Activated CD4-positive, alpha-beta T cell treated with anti-CD3 and anti-CD28 coated beads for 48 hours (primary cell): ENCODE results near the gene GGT1.
"Not testable (repeated sequence)": the region's sequence is repeated elsewhere in the genome, so short reads cannot be mapped to it uniquely, and the experiment has no call there.

Source experiments
- DNase-seq: peaks from one replicate; pipeline ENCODE4 v3.0.0-alpha.2; 2020

The GGT1 gene

DNA sequence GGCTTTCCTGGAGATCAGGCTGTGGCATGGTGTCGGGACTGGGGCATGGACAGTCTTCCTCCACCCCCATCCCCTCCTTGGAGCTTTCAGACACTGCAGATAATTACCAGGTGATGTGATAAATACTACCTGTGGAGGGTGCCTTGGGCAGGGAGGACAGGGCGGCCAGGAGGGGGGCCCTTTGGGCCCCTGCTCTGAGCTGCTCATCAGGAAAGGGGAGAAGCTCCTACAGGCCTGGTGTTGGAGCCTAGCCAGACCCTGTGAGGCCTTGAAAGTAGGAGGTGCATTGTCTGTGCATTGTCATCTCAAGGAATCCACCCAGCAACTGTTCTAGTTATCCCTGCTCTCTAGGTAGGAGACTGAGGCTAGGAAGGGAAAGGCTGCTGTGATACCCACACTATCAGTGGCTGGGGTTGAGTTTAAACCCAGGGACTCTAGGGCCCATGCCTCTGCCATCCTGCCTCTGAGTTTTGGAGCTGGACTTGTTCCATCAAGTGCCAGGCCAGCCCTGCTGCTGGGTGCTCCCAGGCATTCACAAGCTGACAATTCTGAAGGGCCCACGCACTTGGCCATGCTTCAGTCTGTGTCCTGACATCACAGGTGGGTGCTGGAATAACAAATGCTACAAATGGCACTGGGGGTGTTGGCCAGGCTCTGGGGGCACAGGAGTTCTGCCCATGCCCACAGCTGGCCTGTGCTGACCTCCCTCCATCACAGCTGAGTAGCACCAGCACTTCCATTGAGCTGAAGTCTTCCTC is 2.9 kb upstream of the GGT1 start:
- not testable (repeated sequence) for DNase-seq

DNA sequence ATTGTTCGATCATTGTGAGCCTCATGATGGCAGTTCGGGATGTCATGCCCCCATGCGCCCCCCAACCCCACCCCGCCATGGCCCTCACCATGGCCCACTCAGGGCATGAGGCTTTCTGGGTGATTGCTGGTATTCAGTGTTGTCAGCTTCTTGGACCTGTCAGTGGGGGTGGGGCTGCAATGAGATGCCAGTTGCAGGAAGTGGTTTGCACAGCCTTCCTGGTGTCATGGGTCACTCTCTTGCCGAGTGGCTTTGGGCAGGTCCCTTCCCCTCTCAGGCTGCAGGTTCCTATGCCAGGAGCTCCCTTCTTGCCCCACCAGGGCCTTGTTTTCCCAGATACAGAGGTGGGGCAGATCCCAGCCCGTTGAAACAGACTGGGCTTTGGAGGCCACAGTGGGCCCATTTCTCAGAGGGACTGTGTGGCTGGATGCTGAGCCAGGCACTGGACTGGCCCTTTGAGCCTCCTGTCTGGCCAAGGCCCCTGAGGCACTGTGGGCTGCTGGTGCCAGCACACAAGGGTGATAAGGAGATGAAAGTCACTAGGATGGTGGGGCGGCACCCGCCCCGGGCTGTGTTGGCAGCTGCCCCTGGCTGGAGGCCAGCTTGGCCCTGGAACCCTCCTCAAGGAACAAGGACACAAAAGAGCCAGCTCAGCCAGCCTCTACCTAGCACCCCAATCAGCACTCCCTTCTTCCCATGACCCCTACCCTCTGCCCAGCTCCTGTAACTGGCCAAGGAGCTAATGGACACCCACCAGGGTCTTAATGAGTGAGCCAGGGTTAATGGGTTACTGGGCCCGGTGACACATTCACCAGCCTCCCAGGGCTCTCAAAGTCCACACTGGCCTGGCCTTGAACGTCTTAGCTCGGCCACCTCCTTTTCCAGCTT is 1.5 kb upstream of the GGT1 start:
- no peak for DNase-seq

DNA sequence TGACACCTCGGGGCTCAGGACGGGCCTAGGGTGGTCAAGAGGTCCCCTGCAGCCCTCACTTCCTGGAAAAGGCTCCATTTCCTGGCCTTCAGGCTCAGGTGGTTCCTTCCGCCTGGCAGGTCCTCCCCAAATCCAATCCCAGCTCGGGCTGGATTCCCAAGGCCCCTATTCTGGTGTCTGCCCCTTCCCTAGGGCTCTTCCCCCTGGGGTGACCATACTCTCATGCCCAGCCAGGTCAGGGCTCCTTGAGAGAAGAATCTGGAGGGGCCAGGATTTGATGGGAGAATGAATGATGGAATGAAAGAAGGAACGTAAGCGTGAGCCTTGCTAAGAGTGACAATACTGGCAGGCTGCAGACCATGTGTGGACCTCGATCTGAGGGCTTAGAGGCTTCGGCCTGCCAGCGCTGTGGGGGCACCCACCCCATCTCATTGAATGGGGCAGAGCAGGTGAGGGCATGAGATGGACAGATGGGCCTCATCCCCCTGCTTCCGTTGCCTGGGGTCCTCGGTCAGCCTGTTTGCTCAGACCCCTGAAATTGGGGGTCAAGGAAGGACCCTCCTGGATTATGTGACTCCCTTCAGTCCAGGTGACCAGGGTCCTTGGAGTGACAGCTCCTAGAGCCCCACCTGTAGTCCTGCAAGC is 766 bp upstream of the GGT1 start:
- not testable (repeated sequence) for DNase-seq

DNA sequence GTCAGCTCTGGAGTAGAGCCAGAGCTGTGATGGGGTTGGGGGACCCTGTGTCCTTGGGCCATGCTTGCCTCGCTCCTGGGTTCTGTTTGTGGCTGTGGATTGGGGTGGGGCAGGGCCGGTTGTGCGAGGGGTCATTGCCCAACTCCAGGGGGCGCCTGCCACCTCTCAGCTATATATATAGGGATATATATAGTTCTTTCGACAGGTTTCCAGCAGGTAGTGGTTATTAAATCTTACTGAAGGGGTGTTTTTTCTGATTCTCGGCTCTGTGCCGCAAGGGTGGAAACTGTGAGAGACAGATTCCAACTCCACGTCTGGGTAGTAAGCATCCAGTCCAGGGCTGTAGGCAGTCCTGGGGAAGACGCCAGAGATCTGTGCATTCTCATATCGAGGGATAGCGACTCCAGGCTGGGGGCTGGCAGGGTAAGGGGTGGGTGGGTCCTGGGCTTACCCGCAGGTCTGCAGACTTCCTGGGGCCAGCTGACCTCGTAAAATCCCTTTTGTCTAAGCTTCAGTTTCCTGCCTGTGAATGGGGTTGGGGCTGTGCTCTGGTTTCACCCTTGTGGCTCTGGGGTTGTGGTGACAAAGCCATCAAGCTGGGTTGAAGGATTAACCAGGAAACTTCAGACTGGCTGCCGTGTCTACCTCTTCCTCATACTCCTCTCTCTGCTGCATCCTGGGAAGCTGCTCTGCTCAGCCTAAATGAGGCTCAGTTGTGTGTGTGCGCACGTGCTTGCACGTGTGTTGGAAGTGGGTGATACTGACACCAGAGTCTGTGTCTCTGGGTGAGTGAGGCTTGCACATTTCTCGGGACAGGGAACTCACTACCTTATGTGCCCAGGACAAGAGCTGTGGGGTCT is 1.0 kb downstream of the GGT1 start:
- DNase-seq: peak; percentile 39

DNA sequence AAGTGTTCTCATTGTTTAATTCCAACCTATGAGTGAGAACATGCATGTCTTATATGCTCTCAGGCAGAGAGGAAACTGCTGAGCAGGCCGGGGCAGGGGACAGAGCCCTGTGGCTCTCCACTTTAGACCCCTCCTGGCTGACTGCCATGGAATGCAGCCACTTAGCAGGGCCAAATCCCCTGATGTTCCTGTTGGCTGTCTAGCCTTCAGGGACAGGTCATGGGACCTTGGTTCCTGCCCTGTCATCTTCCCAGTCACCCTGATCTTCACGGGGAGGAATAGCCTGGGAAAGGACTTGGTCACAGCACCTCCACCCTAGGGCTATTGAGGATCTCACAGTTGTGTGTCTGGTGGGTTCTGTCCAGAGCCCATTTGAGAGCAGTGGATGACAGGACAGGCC is 3.3 kb downstream of the GGT1 start:
- not testable (repeated sequence) for DNase-seq

DNA sequence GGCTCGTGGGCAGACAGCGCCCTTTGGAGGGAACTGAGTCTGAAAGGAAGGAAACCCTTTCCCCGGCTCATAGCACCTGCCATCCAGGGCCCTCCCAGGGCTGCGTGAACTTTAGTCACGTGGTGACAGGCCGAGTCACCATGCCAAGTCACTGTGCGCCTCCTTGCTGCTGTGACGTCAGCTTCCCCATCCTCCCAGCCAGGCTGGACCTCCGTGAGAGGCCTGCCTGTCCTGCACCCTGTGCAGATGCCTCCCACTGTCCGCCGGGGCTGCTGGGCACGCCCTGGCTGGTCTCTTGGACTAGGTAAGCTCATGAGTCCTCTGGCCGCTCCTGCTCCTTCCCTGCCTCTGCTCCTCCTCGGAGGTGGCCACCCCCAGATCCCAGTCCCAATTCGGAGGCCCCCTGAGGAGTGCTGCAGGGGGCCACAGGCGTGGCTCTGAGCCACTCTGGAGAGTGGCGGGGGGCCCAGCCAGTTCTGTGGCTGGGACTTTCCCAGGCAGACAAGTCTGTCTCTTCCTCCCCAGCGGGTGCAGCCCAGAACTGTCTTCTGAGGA is 4.5 kb downstream of the GGT1 start:
- peak; percentile 79 for DNase-seq

DNA sequence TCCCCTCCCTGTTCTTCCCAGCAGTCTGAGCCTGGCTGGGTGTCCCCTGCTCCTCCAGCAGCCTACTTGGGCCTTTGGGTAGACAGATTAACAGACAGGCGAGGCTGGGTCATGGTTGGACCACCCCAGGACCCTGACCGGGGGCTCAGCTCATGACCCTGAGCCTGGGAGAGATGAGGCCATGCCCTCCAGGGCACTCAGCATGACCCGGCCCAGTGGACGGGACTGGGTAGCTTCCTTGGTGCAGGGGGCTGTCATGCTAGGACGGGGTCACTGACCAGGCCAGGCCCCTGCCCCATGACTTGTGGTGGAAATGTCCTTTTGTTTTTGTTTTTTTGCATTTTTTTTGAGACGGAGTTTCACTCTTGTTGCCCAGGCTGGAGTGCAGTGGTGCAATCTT is 5.3 kb downstream of the GGT1 start:
- not testable (repeated sequence) for DNase-seq

DNA sequence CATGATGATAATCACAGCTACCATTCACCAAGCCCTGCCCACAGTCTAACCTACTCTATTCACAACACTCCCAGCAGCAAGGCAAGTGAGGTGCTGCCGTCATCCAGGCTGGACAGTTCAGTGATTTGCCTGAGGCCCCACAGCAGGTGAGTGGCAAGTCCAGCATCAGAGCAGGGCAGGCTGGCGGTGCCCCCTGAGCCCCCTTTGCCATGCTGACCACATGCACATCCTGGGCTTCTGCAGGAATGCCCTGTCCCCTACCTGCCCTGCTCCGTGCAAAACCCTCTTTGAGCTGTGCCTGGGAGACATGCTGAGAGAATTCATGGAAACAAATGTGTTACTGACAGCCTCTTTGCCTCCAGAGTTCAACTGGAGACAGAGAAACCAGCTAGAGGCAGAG is 6.9 kb downstream of the GGT1 start:
- not testable (repeated sequence) for DNase-seq

DNA sequence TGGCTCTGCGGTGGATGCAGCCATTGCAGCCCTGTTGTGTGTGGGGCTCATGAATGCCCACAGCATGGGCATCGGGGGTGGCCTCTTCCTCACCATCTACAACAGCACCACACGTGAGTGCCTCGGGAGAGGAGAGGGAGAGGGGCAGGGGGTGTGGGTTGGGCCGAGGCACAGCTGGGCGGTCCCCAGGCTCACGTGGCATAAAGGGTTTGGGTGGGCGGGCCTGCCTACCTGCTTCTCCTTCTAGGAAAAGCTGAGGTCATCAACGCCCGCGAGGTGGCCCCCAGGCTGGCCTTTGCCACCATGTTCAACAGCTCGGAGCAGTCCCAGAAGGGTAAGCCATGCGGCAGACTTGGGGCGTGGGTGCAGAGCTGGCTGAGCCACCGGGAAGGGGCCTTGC is 11.8 kb downstream of the GGT1 start:
- DNase-seq: not testable (repeated sequence)

DNA sequence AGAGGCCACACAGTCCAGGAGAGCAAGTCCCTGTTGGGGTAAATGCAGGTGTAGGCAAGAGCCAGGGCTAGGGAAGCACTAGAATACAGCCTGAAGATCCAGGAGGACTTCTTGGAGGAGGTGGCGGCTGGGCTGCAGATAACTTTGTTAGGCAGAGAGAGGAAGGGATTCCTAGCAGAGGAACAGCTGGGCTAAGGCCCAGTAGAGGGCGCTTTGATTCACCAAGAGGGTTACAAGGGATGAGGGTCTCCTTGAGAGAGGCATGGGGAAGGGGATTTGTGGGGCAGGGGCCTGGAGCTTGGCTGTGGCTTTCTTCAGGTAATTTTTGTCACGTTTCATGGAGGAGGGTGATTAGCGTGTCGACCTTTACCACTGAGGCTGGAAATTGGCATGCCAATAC is 18.3 kb downstream of the GGT1 start:
- not testable (repeated sequence) for DNase-seq

DNA sequence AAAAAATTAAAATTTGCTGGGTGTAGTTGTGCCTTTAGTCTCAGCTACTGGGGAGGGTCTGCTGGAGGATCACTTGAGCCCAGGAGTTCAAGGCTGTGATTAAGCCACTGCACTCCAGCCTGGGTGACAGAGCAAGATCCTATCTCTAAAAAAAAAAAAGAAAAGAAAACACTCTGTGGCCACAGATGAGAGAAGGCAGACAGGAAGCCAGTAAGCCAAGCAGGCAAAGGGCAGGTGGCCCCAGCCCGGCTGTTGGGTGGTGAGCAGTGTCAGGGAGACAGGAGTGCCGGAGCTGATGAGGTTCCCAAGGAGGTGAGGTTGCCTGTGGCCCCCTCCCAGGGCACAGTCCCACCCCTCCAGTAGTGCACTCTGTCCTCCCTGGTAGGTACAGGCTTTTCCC is 19.6 kb downstream of the GGT1 start:
- not testable (repeated sequence) for DNase-seq

DNA sequence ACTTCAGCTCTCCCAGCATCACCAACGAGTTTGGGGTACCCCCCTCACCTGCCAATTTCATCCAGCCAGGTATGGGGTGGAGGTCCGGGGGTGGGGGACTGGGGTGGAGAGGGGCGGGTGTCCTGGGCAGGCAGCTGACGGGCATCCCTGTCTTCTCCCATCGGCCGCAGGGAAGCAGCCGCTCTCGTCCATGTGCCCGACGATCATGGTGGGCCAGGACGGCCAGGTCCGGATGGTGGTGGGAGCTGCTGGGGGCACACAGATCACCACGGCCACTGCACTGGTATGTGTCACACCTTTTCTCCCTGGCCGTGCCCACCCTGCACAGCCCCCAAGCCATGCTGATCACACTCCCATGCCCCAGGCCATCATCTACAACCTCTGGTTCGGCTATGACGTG is 24.9 kb downstream of the GGT1 start:
- DNase-seq: not testable (repeated sequence)

DNA sequence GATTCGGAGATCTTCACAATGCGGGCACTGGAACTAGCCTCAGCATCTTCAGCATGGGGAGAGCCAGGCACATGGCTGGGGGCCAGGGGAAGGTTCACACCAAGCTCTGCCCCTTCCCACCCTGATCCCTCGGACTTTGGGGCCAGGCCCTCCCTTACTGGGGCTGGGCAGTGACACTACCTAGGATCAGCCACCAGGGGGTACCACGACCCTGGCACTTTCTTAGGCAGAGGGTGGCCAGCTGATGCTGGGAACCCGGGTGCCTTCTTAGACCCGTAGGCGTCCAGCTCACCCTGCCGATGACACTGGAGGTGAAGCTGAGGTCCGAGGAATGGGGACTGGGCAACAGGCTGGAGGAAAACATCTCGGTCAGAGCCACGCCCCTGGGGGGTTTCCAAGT is 26.1 kb downstream of the GGT1 start:
- peak; percentile 34 for DNase-seq

DNA sequence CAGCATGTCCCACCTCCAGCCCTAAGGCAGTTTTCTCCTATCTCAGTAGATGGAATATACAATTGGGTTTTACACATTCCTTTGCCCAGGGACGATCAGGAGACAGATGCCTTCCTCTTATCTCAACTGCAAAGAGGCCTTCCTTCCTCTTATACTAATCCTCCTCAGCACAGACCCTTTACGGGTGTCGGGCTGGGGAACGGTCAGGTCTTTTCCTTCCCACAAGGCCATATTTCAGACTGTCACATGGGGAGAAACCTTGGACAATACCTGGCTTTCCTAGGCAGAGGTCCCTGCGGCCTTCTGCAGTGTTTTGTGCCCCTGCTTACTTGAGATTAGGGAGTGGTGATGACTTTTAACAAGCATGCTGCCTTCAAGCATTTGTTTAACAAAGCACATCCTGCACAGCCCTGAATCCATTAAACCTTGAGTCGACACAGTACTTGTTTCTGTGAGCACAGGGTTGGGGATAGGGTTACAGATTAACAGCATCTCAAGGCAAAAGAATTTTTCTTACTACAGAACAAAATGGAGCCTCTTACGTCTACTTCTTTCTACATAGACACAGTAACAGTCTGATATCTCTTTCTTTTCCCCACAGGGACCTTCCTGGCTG is 27.9 kb downstream of the GGT1 start:
- not testable (repeated sequence) for DNase-seq

DNA sequence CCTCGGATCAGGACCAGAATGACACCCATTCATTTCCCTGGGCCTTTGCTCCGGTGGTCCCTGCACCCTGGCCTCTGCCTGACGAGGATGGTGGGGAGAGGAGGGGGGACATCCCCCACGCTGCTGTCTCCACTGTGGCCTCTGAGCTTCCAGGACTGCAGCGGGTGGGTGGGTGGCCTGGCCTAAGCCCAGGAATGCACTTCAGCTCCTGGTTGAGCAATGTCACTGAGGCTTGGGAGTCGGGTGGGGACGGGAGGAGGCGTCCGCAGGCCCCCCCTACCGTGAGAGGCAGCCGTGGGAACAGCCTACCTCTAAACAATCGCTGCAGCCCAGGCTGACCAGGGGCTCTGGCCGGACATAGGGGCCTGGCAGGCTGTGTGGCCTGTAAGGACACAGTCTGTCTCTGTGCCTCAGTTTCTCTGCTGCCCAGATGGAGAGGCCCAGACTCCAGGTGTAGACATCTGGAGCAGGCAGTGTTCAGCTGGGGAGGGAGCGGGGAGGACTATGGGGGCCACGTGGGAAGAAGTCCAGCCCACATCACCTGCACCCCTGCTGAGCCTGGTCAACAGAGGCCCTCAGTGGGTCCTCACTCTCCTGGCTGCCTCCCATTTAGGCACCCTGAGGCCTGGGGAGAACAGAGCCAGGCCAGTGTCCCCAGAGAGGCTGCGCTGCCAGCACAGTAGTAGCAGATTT is 28.6 kb downstream of the GGT1 start:
- not testable (repeated sequence) for DNase-seq

DNA sequence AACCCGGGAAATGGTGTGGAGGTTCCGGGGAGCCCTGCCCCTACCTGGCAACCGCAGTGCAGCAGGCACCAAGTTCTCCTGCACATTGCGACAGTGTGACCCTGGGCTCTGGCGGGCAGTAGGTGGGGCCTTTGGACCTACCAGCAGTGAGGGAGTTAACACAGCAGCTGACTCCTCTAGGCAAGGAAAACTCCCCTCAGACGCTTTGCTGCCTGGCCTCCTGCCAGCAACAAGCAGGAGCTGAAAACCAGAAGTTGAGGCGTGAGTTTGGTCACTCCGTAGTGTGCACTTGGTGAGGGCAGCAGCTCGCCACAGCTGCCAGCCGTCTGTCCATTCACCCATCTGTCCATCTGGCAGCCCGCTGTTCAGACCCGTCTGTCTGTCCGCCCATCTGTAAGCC is 29.6 kb downstream of the GGT1 start:
- DNase-seq: not testable (repeated sequence)

DNA sequence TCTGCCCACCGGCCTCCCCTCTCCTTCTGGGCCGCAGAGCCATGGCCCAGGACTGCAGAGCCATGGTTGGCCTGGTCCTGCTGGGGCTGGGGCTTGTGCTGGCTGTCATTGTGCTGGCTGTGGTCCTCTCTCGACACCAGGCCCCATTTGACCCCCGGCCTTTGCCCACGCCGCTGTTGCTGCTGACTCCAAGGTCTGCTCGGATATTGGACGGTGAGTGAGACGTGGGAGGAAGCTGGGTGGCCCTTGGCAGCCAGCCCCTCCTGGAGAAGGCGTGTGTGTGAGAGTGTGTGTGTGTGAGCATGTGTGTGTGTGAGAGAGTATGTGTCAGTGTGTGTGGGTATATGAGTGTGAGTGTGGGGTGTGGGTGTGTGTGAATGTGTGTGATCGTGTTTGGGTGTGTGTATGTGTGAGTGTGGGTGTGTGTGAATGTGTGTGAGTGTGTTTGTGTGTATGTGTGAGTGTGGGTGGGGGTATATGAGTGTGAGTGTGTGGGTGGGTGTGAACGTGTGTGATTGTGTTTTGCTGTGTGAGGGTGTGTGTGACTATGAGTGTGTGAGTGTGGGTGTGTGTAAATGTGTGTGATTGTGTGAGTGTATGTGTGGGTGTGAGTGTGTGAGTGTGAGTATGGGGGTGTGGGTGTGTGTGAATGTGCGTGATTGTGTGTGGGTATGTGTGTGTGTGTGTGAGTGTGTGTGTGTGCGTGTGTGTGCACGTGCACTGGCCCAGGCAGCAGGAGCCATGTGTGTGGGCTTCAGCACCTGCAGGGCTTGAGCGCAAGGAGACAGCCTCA is 30.4 kb downstream of the GGT1 start:
- not testable (repeated sequence) for DNase-seq

DNA sequence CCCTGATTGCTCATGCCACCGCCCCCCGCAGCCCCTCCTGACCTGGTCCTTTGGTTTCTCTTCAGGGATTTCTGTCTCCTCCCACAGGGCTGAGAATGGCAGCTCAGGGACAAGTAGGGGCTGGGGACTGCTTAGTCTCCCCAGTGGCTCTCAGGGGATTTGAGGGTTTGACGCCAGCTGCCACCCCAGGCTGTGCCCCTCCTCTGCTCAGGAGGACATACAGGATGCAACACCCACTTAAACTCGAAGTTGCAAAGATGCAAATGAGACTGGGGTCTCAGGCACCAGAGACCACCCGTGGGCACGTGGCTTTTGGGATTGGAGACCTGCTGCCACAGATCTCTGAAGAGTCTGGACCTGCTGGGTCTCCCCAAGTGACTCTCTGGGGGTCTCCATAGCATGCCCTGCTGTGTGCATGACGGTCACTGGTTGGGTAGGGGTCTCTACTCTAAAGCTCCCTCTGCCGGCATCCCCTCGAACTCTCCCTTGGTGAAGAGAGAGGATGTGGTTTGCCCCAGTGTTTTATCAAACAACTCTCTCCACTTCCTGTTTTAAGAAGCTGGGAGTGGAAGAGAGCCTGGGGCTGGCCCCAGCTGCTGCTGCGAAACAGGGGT is 31.9 kb downstream of the GGT1 start:
- DNase-seq: peak; percentile 12

DNA sequence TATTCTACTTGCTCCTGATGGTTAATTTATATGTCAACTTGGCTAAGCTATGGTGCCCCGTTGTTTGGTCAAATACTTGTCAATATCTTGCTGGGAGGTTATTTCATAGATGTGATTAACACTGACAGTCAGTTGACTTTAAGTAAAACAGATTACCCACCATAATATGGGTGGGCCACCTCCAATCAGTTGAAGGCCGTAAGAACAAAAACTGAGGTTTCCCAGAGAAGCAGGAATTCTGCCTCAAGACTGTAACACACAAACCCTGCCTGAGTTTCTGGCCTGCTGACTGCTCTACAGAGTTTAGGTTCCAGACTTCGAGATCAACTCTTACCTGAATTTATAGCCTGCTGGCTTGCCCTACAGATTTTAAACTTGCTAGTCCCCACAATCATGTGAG is 33.5 kb downstream of the GGT1 start:
- DNase-seq: not testable (repeated sequence)

DNA sequence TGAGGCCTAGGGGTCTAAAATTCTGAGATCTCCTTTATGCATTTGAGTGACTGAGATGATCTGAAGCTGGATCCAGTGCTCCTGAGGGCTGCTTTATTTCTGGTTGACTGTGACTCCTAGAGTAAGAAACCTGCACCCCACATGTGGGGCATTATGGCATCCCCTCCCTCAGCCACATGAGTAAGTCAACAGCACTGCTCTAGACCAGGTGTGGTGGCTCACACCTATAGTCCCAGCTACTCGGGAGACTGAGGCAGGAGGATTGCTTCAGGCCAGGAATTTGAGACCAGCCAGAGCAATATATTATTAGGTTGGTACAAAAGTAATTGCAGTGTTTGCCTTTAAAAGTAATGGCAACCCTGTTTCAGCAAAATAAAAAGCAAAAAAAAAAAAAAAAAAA is 39.3 kb downstream of the GGT1 start:
- DNase-seq: not testable (repeated sequence)
